22Rv1 (cell line): ENCODE data around the gene PAK6.

Source experiments
- CTCF ChIP-seq: fragments of 450-650 bp; IDR thresholded peaks from 2 replicates; pipeline ENCODE4 v1.5.1; 2017; ENCODE audit warnings: mild to moderate bottlenecking
- ZFX ChIP-seq: fragments of 450-650 bp; IDR thresholded peaks from 2 replicates; pipeline ENCODE4 v1.6.1; 2017; ENCODE audit warnings: antibody characterized with exemption, borderline replicate concordance

- TF ChIP-seq CTCF (no peak), ZFX (no peak)
These were observed 33.0 kb downstream of the PAK6 start for GRCh38 chr15:40271685-40272484.
